ENCODE measurements around the gene DHX30. TPM values are rescaled to one million over a fixed set of nuclear protein-coding genes. Genes with fewer than 3 reads are reported as not detected.
A peak's percentile ranks its signal among the peaks of the same experiment; 100 is the strongest.
"Not testable (repeated sequence)": the region's sequence is repeated elsewhere in the genome, so short reads cannot be mapped to it uniquely, and the experiment has no call there.

Gene DHX30
- polyA plus RNA-seq, 3 donors: 70.6 to 83.7 (median 71.1) TPM

GRCh38 chr3:47872916-47873315, 70.0 kb downstream of the DHX30 start:
- DNase-seq: no peak

- no peak for DNase-seq
These were observed 71.5 kb downstream of the DHX30 start for GRCh38 chr3:47874438-47874837.

- no peak for DNase-seq
These were observed 72.0 kb downstream of the DHX30 start for GRCh38 chr3:47874913-47875312.

- no peak for DNase-seq
These were observed 74.4 kb downstream of the DHX30 start for GRCh38 chr3:47877290-47877689.

- no peak for DNase-seq
These were observed 74.8 kb downstream of the DHX30 start for GRCh38 chr3:47877719-47878118.

- DNase-seq: no peak
These were observed 79.4 kb downstream of the DHX30 start for GRCh38 chr3:47882338-47882737.

- no peak for DNase-seq
These were observed 81.7 kb downstream of the DHX30 start for GRCh38 chr3:47884603-47885002.

- DNase-seq: no peak
These were observed 82.2 kb downstream of the DHX30 start for GRCh38 chr3:47885168-47885567.

- DNase-seq: not testable (repeated sequence)
These were observed 85.1 kb downstream of the DHX30 start for GRCh38 chr3:47887991-47888390.

GRCh38 chr3:47888986-47889757, 86.2 kb downstream of the DHX30 start:
- DNase-seq: no peak

- peak; percentile 60 for DNase-seq
These were observed 87.3 kb downstream of the DHX30 start for GRCh38 chr3:47890126-47890827.

GRCh38 chr3:47890828-47891612, 88.1 kb downstream of the DHX30 start:
- DNase-seq: peak; percentile 69

GRCh38 chr3:47891613-47892005, 88.7 kb downstream of the DHX30 start:
- no peak for DNase-seq

- DNase-seq: no peak
These were observed 89.5 kb downstream of the DHX30 start for GRCh38 chr3:47892286-47893040.

GRCh38 chr3:47895241-47895640, 92.3 kb downstream of the DHX30 start:
- DNase-seq: no peak

- no peak for DNase-seq
These were observed 93.8 kb downstream of the DHX30 start for GRCh38 chr3:47896736-47897135.

- DNase-seq: no peak
These were observed 95.0 kb downstream of the DHX30 start for GRCh38 chr3:47897954-47898353.

GRCh38 chr3:47899495-47900108, 96.7 kb downstream of the DHX30 start:
- DNase-seq: no peak
